ENCODE measurements around the gene LRRC4.

Gene LRRC4, protein sequence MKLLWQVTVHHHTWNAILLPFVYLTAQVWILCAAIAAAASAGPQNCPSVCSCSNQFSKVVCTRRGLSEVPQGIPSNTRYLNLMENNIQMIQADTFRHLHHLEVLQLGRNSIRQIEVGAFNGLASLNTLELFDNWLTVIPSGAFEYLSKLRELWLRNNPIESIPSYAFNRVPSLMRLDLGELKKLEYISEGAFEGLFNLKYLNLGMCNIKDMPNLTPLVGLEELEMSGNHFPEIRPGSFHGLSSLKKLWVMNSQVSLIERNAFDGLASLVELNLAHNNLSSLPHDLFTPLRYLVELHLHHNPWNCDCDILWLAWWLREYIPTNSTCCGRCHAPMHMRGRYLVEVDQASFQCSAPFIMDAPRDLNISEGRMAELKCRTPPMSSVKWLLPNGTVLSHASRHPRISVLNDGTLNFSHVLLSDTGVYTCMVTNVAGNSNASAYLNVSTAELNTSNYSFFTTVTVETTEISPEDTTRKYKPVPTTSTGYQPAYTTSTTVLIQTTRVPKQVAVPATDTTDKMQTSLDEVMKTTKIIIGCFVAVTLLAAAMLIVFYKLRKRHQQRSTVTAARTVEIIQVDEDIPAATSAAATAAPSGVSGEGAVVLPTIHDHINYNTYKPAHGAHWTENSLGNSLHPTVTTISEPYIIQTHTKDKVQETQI

DNA sequence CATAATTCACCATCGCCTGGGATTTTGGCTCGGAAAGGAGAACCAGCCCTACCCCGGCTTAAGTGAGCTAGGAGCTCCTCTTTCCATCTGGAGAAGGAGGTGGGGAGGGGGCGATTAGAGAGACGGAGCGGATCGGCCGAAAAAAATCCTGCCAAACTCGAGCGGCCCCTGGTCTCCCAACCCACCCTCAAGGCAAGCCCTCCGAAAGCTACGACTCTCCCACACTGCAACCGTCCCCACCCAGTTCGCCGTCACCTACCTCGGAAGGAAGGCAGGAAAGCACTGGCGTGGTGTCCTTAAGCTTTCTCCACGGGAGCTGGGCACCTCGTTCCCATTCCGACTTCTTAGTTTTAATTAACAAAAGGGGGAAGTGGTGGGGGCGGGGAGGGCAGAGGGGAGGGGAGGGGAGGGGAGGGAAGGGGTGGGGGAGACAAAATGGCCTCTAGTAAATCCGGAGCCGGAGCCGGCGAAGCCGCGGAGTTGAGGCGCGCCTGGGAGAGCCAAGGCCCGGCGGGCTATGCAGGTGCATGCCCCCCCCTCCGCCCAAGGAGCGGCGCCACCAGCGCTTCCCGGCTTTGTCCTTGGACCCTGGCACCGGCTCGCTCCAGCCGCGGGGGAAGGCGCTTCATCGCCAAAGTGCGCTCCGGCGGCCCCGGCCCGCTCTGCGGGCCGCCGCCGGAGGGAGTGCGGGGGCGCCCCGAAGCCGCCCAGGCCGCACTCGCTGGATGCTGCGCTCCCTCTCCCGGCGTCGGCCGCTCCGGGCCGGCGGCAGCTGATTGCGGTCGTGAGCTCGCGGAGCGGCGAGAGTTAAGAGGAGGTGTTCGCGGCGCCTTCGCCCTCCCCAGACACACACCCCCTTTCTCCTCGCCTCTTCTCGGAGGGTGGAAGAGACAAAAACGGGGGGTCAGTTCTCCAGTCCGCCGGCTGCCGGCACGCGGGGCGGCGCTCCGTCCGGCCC is at the start of gene LRRC4:
TSS of gene LRRC4 (minus strand) at position 784 of the 958 bp plus-strand sequence. CDS start 797 bp downstream, outside the sequence.
- DNase-seq (ENCODE audit: low spot score): no peak

DNA sequence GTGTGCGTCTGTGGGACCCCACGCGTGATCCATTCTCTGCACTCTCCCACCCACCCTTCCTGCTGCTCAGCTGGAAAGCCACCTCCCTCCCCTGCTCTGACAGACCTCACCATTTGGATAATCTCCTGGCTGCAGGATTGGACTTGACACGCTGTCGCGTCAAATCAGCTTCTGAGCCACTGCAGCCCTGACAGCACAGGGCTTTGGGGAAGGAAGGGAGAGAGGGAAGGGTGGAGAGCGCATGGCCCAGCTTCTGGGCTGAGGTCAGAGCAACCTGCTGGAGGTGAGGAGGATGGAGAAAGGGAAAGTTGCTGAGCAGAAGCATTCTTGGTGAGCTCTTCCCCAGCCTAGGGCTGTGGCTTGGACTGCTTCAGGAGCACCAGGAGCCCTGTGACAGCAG is 48.9 kb upstream of the LRRC4 start:
- no peak for DNase-seq (ENCODE audit: low spot score)

DNA sequence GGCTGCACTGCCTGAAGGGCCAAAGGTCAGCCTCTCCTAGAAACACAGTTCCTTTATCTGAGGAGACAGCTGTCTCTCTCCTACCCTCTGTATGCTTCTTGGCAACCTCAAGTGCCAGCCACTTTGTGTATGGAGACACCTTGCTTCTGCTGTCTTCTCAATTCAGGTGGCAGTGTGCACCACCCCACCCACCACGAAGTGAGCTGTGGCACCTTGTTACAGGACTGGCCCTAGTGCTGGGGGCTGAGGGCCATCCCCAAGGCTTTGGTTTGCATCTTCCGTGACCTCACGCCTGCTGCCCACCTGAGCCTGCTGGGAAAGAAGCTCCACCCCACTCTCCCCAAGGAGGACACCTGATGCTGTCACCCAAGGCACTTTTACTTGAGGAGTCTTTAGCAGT is 47.1 kb upstream of the LRRC4 start:
- no peak for DNase-seq (ENCODE audit: low spot score)

DNA sequence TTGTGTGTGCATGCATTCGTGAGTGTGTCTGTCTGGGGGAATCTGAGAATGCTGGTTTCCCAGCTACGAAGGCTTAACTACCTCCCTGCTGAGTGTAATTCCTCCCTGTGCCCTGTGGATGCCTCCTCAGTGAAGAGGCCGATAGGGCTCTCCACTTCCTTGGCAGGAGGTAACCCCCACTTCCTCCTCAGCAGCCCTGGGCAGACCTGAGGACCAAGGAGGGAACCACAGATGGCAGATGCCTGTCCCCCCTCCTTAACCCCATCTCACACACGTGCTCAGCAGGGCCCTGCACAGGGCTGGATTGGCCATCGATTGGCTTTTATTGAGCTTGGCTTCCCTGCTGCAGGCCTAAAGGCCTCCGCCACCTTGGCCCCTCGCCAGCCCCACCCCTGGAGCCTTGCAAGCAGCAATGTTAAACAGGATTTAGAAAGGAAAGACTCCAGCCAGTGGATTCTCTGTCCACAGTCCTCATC is 45.6 kb upstream of the LRRC4 start:
- DNase-seq (ENCODE audit: low spot score): no peak

DNA sequence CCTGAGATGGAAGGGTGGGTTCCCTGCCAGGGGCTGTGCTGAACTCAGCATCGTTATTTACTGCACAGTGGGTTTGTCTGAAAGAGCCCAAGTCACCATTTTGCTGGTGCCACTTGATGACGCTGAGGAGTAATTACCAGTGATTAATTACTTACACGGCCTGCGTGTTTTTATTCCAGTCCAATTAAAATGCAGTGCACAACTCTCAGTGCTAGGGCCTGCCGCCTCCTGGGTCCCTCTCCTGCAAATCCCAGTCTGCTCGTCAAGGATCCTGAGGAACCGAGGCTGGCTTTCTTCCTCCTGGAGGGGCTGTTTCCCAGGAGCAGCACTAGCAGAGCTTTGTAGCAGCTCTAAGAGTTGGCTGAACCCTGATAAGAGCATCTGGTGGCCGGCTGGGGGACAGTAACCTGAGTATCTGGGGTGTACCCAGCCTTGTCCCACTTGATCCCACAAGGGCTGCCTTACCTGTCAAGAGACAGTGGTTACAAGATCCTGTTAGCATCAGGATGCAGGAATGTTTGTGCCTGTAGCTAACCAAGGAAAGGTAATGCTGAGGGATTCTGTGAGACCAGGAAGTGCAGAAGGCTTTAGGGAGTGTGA is 45.1 kb upstream of the LRRC4 start:
- DNase-seq (ENCODE audit: low spot score): no peak

DNA sequence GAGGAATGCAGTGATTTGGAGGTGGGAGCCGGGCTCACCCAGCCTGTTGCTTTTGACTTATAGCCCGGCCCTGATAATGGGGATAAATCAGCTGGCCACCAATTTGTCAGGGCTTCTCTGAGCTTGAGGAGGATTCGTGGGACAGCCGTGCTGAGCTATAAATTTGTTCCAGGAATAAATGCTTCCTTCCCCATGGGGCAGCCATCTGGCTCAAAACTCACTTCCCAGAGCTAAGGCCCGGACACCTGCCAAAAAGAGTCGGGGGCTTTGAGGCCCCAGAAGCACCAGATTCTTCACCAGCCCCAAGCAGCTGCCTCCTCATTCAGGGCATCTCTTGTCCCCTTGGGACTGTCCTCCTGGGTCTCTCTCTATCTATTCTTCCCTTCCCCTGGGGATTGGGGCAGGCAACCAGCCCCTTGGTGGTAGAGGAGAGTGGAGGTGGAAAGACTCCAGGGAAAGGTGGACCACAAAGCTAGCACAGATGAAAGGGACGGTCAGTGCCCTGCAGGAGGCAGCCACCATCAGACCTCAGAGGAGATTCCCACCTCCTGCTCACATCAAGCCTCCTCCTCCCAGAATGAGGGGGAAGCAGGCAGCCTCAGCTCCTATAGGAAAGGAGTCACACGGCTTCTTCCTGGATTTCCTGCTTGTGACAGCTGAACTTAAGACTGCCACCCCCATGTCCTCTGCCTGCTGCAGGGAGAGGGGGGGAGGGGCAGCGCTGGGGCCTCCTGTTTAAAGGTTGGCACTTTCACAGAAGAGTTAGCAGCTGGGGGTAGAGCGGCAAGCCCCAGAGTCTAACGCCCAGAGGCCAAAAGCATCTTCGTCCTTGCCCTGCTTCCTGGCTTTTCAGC is 44.2 kb upstream of the LRRC4 start:
- no peak for DNase-seq (ENCODE audit: low spot score)

DNA sequence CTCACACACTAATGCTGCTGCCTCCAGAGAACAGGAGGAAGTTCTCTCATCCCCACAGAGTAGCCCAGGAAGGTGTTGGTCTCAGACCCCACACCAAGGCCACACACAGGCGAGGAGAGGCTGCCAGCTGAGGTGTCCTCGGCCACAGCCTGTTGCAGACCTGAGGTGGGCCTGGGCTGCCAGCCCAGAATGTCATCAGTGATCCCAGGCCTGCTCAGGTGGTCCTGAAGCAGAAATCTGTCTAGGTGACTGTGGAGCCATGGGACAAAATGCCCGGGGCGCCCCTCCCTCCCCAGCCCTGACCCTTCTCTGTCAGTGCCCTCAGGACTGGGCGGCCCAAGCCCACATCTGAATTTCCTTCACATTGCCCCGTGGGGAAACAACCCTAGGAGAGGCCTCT is 43.5 kb upstream of the LRRC4 start:
- no peak for DNase-seq (ENCODE audit: low spot score)

DNA sequence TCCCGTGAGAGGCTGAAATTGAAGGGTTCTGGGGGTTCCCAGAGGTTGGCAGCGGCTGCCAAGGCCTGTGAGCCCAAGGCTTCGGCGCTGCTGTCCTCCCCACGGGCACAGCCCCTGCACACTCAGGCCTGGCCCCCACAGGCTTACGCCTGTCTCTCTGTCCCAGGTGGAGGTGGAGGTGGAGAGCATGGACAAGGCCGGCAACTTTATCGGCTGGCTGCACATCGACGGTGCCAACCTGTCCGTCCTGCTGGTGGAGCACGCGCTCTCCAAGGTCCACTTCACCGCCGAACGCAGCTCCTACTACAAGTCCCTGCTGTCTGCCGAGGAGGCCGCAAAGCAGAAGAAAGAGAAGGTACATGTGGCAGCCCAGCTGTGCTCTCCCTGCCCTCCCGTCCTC is 43.1 kb upstream of the LRRC4 start:
- DNase-seq (ENCODE audit: low spot score): no peak

DNA sequence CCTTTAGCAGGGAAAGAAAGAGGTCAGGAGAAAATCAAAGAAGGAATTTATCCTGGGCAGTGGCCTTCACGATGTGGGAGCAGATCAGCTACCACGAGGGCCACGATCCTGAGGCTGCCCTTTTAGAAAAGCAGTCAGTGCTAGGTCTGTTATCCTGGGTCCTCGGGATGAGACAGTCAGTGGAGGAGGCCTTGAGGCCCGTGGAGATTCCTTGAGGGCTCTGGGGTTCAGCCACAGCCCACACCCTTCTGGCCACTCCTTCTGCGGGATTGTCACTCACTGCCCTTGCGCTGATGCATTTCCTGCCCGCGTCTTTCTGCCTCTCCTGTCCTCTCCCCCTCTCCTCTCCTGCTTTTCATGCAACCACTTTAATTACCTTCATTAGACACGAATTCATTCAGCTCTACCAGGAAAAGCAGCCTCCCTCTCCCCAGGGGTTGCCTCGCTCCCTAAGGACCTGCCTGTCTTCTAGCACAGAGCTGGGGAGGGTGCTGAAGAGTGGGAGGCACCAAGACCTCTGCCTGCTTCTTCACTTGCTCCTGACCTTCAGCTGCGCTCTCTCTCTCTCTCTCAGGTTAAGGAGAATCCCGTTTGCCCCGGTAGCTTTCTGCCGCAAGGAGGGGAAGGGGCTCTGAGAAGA is 42.6 kb upstream of the LRRC4 start:
- no peak for DNase-seq (ENCODE audit: low spot score)

DNA sequence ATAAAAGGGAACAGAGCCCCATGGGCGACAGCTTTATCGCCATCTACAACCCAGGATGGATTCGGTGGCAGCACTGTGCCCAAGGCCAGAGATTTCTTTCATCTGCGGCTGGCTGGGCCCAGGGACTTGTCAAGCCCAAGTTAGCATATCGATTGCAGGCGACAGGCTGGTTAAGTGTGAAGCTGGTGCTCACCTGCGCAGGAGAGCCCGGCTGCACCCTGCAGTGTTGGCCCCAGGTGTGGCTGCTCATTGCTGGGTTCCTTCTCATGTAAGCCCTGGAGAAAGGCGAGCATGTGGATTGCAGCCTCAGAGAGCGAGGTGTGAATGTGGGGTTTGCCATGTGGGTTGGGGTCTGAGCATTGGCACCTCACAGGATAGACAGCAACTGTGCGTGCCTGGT is 40.6 kb upstream of the LRRC4 start:
- no peak for DNase-seq (ENCODE audit: low spot score)

DNA sequence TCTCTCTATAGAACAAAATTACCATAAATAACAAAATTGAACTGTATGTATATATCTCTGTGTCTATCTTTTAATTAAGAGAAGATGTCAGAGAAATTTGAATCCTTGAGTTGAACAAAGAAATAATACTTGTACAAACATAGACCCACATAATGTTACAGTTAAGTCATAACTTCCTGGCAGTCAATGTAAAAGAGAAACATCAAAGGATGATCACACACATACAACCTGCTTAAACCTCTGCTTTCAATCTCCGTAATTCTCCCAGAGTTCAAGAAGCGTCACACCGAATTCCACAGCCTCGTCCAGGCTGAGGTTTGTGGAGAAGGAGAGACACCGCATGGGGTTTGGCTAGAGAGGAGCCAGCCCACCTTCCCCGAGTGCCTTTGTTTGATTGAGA is 40.1 kb upstream of the LRRC4 start:
- DNase-seq (ENCODE audit: low spot score): no peak

DNA sequence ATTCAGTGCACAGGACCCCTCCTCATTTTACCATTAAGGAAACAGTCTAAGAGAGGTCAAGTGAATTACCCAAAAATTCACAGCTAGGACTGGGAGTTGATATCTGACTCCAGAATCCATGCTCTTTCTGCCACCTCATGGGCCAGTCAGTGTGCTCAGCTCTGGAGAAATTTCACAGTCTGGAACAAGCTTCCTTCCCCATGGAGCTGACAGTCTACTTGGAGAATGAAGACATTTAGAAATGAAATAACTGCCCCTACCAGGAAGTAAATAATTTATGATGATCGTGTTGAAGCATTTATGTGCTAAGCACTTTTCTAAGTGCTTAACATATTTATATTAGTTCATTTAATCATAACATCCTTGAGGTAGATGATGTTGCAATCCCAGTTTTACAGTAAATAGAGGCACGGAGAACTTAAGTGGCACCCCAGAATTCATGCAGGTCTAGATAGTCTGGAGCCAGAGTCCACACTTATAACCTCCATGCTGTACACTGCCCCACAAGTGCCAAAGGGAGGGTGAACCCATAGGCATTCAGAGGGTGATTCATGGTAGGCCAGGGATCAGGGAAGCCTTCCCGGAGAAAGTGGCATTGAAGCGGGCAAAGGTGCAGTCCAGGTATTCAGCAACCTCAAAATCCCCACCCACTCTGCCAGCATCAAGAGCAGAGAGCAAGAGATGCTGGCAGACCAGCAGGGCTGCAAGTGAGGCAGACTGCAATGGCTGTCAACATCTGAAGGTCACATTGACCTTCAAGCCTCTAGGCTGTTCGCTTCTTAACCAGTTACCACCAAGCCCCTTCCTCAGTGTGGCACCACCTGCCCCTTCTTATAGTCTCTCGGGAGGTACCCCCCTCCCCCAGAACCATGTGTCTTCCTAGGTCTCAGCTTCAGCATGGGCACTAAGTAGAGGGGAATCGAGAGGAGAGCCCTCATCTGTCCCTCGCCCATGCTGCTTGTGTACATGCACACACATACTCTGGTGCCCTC is 38.4 kb upstream of the LRRC4 start:
- no peak for DNase-seq (ENCODE audit: low spot score)

DNA sequence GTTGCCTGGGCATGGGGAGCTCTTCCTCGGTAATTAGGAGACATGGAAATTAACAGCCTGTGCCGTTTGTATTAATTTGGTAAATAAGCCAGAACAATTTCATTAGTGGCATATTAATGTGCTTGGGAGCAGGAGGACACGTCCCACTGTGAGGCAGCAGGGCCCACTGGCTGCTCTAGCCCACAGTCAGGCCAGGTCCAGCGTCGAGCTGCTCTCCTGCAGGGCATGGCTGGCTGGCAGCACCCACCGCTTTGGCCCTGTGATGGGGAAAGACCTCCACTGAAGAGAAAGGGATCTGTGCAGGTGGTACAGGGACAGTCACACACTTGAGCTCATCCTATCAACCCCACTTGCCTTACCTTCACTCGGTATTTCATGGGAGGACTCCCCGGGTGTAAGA is 37.5 kb upstream of the LRRC4 start:
- no peak for DNase-seq (ENCODE audit: low spot score)

DNA sequence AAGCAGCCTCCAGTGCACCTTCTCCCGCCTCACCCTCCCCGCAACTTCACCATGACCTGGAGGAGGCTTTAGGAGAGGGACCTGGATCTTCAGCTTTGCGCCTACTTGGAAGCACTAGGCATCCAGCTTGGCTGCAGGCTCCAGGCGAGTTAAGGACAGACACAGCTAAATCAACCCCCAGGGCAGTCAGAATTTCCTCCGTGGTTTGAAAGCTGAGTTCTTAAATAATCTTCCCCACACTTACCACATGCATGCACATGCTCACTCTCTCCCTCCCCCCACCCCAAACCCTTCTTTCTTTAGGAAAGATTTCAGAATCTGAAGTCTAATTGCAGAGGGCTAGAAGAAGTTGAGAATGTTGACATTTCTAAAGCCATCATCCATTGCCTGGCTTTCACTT is 36.7 kb upstream of the LRRC4 start:
- DNase-seq (ENCODE audit: low spot score): no peak

DNA sequence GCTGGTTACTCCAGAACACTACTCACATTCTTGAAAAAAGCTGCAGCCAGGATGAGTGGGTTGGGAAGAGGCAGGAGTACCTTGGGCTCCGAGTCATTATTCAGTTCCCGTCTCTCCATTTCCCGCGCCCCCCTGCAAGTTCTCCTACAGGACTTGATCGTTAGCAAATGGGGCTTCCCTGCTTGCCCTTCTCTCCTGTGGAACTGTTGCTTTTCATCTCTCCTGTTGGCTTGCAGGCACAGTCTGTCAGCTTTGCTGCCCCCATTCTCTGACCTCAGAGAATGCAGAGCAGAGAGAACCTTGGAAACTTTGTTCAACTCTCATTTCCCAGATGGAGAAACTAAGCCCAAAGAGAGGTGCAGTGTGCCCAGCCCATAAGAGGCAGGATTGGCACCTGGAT is 35.6 kb upstream of the LRRC4 start:
- DNase-seq (ENCODE audit: low spot score): no peak

DNA sequence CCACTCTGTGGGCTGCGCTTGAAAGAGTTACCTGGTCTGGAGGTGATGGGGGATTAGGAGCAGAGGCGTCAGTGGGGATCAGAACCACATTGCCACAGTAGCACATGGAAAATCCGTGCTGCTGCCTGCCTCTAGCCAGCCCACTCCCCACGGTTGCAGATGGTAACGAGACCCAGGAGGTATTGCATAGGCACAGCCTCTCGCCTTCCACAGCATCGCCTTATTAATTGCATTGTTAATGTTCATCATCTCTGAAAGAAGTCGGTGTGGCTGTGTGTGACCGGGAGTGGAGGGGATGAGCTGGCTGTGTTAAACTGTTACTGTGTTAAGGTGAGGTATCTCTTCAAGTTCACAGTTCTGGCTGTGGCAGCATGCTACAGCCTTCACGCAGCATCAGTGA is 35.2 kb upstream of the LRRC4 start:
- no peak for DNase-seq (ENCODE audit: low spot score)

DNA sequence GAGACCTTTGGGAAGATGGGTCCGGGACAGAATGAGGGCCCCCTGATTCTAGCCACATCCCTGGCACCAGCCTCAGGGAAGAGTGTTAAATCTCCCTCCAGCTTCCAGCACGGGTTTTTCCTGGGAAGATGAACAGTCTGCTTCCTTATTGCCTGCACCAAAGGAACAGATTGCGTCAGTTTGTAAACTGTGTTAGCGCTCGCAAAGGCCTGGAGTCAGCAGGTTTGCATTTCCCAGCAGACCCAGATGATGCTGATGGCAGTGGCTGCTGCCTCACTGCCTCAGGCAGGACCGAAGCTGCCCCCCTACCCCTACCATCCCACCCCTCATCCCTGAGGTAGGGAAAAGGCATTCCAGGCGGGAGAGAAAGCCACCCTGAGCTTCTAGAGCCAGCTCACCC is 34.6 kb upstream of the LRRC4 start:
- no peak for DNase-seq (ENCODE audit: low spot score)

DNA sequence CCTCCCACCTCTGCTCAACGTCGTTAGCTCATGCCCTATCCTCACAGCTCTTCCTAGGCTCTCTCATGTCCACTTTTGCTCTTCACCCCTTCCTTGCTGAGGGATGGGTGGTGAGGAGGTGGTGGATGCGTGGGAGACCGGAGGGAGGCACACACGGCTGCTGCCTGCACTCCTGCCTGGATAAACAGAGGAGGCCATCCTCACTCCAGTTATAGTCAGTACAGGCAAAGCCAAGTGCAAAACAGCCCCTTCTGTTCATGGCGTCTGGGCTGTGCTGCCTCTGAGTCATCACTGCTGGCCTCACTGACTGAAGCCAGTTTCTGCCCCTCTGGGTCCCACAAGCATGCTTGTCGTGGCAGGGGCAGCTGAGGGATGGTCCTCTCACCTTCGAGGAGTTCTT is 31.9 kb upstream of the LRRC4 start:
- DNase-seq (ENCODE audit: low spot score): no peak

DNA sequence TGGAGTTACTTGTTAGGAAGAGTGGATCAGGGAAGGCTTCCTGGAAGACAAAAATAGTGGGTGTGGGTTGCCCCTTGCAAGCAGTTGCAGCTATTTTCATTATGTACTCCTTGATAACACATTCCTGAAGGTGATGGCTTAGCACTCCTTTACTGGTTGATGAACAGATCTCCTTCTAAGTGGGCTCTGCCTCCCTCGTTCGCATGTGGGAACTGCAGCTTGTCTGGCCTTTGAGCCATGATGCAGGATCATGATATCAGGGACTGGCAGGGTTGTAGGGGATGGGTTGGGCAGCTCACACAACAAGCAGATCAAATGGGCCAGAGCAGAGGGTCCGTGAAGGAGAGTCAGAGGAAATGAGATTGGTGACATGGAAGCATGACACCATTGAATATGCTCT is 28.8 kb upstream of the LRRC4 start:
- DNase-seq (ENCODE audit: low spot score): no peak
